ENCODE results near the gene CASP9.
"Not testable (repeated sequence)": the region's sequence is repeated elsewhere in the genome, so short reads cannot be mapped to it uniquely, and the experiment has no call there.

CASP9 gene

DNA sequence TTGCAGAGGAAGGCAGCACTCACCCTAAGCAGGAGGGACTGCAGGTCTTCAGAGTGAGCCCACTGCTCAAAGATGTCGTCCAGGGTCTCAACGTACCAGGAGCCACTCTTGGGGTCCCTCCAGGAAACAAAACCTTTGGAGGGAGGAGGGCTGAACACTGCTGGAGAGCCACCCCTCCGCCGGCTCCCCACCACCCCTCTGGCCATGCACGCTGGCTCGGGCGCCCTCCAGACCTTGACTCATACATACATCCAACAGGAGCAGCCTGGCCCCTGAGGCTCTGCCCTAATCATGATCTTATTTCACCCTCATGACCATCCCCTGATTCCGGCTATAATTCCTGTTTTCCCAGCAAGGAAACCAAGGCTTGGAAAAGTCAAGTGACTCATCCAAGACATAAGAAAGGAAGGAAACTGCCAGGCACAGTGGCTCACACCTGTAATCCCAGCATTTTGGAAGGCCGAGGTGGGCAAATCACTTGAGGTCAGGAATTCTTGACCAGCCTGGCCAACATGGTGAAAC is 30.1 kb downstream of the CASP9 start:
- no peak for DNase-seq

DNA sequence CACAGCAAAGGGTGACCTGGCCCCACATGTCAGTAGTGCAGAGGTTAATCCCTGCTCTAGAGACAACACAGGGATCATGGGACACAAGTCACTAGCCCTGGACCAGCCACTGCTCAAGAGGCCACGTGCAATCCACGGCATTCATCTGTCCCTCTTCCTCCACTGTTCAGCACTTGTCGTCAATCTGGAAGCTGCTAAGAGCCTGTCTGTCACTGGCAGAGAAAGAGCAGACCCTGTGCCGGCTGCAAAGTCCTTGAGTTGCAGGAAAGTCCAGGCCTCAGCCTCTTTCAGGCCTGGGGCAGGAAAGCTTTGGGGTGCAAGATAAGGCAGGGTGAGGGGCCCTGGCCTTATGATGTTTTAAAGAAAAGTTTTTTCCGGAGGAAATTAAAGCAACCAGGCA is 31.4 kb downstream of the CASP9 start:
- DNase-seq: no peak

DNA sequence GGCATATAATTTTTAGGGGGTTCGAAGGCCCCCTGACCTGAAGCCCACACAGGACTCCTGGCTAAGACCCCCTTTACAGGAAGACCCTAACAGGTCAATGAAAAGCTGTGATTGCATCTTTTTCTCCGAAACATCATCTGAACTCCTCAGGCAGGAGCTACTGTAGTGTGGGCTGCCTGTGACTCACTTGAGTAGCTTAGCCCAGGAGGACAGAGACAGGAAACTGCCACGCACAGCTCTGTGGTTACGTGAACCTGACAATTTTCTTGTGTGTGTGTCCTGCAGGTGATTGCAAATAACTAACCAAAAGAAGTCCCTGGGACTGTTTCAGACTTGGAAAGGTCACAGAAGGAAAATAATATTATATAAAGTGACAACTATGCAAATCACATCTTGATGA is 33.0 kb downstream of the CASP9 start:
- DNase-seq: not testable (repeated sequence)

DNA sequence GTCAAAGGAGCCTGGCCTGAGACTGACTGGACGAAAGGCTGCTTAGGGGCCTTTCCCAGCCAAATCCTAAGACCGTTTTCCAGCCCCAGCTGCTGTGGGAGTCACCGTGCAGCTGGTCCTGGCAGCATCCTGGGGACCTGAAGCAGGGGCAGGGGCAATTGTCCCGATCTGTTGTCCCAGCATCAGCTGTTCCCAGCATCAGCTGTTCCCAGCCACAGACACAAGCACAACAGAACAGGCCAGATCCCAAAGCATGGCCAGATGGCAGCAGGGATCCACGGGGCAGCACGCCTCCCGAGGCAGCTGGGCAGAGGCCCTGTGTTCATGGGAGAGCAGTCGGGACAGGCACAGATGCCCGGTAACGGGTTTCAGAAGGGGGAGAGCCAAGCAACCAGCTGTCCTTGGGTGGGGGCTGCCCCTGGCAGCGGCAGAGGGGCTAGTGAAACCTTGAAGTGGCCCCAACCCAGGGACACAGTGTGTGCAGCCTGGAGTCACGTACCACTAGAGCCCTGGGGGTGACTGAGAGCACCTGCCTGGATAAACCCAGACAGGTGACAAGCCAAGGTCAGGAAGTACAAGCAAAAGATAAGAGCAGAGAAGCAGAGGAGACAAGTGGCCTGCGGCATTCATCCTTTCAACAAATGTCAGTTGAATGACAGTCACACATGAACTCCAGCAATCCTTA is 34.8 kb downstream of the CASP9 start:
- peak; percentile 50 for DNase-seq

DNA sequence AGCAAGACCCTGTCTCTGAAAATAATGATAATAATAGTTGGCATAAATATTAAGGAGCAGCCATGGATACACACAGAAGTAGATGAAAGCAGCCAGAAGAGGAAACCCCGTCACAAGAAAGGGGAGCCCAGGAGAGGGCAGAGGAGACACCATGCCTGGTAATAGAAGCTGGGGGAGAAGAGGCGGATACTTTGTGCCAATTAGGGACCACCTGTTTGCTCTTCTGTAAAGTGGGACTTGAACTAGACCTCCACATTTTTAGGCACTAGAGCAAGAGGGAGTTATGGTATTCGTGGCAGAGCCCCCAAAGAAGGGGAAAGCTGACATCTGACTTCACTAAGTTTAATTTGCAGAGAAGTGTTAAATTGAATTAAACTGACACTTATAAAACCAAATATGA is 35.6 kb downstream of the CASP9 start:
- no peak for DNase-seq

DNA sequence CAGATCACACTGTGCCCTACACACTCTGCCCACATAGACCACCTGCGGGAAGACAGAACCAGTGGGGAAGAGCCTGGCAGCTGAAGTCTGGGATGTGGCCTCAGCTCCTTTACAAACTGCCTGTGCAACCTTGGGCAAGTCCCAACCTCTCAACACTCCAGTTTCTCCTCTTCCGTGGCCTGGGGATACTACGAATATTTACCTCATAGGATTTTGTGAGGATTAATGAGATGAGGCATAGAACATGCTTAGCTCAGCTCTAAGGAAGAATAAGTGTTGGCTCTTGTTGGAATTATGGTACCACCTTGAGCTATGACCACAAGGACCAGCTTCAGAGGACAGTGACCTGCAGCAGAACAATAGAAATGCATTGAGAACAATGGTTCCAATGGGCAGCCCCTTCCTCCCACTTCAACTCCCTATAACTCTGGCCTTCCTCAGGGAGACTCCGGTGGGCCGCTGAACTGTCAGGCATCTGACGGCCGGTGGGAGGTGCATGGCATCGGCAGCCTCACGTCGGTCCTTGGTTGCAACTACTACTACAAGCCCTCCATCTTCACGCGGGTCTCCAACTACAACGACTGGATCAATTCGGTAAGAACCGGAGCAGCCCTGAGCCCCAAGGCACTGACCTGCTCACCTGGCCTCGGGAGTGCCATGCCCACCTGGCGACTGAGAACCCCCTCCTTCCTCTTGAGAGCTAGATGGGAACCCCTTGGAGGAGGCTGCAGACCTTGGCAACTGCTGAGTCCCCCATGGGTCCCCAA is 37.0 kb downstream of the CASP9 start:
- not testable (repeated sequence) for DNase-seq

DNA sequence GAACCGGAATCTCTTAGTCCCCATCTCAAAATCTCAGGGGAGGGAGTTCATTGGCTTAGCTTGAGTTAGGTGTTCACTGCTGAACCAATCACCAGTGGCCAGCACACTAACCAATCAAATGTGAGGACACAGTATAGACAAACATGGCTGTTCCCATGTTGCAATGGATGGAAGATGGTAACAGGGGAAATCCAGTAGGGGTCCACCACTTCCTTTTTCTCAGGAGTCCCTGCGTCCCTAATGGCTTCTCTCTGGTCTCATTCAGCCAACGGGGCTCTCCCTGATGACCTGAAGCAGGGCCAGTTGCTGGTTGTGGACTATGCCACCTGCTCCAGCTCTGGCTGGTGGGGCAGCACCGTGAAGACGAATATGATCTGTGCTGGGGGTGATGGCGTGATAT is 38.4 kb downstream of the CASP9 start:
- no peak for DNase-seq

DNA sequence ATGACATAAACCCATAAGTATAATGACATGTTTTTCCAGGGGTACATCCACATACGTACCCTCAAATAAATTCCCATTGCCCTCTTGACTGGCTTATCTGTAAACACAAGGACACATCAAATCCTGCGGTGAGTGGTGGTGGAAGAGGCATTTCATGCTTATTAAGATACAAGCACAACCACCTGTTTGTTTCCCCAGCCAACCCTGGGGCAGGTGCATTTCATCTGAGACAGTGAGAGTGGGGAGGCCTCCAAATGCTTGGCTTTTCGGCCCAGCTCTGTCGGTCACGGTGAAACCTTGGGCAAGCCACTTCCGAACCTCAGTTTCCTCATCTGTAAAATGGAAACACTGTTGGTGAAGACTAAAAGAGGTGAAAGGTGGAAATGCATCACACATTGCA is 39.6 kb downstream of the CASP9 start:
- DNase-seq: not testable (repeated sequence)

DNA sequence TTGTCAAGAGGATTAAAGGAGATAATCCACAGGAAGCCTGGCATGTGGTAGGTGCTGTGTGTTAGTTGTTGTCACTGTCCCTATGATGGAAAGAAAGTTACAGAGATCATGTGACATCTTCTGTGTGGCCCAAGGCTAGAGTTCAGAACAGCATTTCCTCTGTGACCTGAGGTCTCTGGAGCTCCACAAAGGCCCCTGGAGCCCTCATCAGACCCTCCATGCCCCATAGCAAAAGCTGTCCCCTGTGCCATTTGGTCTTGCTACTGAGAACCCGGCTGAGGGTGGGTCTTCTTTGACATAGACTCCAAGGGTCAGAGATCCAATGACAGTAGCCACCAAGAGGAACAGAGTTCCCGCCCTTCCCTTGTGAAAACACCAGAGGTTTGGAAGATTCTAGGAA is 40.0 kb downstream of the CASP9 start:
- no peak for DNase-seq

DNA sequence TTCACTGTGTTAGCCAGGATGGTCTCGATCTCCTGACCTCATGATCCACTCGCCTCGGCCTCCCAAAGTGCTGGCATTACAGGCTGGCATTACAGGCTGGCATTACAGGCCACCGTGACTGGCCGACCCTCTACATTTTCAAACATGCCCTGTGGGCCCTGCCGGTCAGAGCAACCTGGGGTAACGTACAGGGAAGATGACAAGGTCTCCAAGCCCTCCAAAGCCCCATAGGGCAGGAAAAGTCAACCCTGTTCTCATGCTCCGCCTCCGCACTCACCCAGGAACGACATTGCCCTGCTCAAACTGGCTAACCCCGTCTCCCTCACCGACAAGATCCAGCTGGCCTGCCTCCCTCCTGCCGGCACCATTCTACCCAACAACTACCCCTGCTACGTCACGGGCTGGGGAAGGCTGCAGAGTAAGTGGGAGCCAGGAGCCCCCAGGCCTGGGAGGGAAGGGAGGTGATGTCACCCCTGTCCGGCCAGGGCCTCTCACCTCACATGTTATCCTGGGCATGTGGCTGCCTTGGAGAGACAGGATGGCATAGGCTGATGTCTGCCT is 41.0 kb downstream of the CASP9 start:
- DNase-seq: not testable (repeated sequence)

DNA sequence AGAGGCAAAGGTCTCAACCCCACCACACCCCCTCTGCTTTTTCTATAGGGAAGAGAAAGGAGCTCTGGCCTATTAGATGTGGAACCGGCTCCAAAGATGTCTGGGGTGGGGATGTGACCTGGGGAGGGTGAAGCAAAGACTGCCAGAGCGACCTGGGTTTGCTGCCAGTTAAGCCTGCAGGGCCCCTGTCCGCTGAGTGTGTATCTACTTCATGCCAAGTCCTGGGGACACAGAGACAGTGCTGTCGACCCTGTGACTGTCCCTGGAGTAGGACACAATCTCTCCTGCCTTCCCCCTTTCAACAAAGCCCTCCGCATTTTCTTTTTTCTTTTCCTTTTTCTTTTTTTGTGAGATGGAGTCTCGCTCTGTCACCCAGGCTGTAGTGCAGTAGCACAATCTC is 41.6 kb downstream of the CASP9 start:
- DNase-seq: not testable (repeated sequence)

DNA sequence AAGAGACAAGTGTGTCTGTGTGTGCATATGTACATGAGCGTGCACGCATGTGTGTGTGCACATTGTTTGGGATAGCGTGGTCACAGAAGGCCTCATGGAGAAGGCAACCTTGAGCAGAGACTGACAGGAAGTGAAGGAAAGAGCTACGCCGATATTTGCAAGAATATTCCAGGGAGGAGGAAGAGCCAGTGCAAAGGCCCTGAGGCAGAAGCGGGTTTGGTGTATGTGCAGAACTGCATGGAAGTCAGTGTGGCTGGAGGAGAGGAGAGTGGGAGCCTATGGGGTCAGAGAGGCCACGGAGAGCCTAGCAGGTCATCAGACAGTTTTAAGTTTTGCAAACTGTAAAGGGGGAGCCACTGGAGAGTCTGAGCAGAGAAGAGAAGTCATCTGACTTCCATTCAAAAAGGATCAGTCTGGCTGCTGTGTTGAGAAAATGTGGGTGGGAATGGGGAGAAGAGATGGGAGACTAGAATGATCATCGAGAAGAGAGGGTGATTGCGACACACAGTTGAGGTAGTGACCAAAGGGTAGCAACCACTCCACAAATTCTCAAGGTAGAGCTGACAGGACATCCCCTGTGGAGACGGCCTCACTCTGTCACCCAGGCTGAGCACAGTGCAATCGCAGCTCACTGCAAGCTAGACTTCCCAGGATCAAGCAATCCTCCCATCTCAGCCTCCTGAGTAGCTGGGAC is 44.2 kb downstream of the CASP9 start:
- DNase-seq: no peak

DNA sequence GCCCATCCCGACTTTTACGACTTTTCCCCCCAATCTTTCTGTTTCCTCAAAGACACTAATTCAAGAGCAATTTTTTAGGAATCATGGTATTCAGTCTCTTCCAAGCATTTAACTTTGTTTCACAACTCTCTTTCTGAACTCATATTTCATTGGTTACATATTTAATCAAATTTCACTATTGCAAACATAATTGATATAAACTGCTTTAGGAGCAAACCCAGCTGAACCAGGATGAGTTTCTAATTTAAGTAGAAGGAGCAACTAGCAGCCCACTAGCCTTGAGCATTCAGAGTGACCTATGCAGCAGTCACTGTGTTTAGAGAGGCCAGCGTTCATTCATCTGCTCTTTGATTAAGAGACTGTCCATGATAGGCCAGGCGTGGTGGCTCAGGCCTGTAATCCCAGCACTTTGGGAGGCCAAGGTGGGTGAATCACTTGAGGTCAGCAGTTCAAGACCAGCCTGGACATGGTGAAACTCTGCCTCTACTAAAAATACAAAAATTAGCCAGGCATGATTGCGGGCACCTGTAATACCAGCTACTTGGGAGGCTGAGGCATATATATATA is 46.3 kb downstream of the CASP9 start:
- DNase-seq: no peak

DNA sequence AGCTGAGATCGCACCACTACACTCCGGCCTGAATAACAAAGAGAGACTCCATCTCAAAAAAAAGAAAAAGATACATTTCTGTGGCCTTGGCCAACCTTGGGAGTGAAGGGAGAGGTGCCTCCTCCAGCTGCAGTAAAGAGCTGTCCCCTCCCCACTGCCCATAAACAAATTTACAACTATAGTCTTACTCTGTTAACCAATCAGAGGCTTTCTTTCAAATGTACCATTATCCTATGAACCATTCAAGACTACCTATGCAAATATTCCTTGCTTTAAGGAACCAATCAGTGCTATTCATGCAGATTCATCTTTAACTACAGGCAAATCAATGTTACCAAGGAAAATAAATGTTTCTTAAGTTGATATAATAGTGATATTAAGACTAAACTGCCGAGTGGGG is 47.1 kb downstream of the CASP9 start:
- no peak for DNase-seq

DNA sequence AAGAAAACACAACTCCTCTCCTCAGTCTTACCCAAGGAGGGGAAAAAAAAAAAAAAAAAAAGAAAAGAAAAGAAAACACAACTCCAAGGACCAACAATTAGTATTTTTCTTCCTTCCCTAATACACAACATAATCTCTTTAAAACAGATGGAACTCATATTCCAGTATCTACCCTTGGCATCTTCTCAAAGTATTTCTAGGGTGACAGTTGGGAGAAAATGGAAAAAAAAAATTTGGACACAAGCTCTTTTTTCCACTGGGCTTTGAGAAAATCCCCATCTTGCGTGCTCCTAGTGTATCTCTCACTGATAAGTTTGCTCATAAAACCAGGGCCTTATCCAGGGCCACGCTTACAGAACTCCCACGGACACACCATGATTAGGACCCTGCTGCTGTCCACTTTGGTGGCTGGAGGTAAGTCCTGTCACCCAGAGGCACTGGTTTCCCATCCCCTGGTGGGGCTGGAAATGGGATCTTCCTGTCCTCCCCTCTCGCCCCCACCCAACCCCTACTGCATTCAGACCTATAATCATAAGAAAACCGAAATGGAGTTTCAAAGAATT is 48.2 kb downstream of the CASP9 start, which contains the start of gene CELA2B:
CELA2B (plus strand) TSS at position 353 of the 563 bp plus-strand sequence; CDS start at position 375, 22 bp downstream.
- no peak for DNase-seq

DNA sequence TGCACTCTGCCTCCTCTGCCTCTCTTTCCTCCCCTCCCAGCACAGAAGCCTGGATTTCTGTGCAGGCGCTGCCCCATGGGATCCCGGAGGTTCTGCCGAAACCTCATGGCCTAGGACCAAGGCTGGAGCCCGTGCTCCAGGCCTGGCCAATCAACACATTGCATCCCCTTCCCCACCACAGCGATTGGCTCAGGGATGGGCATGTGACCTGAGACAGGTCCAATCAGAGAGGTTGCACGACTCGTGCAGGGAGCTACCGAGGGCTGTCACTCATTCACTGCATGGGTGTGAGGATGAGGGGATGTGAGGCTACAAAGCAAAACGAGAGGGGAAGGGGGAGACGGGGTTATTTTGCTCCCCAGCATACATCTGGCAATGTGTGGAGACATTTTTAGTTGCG is 51.4 kb downstream of the CASP9 start:
- no peak for DNase-seq

DNA sequence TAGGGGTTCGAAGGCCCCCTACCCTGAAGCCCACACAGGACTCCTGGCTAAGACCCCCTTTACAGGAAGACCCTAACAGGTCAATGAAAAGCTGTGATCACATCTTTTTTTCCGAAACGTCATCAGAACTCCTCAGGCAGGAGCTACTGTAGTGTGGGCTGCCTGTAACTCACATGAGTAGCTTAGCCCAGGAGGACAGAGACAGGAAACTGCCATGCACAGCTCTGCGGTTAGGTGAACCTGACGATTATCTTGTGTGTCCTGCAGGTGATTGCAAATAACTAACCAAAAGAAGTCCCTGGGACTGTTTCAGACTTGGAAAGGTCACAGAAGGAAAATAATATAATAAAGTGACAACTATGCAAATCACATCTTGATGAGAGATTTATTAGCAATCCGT is 52.3 kb downstream of the CASP9 start:
- not testable (repeated sequence) for DNase-seq

DNA sequence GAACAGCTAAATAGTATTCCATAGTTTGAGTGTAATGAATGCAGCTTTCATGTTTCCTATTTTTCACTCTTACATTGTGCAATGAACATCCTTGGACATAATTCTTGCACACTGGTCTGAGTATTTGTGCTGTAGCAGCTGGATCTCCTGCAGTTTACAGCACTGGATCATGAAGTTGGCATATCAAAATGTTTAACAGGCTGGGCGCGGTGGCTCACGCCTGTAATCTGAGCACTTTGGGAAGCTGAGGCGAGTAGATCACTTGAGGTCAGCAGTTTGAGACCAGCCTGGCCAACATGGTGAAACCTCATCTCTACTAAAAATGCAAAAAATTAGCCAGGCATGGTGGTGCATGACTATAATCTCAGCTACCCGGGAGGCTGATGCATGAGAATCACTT is 52.9 kb downstream of the CASP9 start:
- DNase-seq: not testable (repeated sequence)

DNA sequence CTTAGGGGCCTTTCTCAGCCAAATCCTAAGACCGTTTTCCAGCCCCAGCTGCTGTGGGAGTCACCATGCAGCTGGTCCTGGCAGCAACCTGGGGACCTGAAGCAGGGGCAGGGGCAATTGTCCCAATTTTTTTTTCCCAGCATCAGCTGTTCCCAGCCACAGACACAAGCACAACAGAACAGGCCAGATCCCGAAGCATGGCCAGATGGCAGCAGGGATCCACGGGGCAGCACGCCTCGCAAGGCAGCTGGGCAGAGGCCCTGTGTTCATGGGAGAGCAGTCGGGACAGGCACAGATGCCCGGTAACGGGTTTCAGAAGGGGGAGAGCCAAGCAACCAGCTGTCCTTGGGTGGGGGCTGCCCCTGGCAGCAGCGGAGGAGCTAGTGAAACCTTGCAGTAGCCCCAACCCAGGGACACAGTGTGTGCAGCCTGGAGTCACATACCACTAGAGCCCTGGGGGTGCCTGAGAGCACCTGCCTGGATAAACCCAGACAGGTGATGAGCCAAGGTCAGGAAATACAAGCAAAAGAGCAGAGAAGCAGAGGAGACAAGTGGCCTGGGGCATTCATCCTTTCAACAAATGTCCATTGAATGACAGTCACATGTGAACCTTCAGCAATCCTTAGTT is 54.1 kb downstream of the CASP9 start:
- DNase-seq: peak; percentile 73

DNA sequence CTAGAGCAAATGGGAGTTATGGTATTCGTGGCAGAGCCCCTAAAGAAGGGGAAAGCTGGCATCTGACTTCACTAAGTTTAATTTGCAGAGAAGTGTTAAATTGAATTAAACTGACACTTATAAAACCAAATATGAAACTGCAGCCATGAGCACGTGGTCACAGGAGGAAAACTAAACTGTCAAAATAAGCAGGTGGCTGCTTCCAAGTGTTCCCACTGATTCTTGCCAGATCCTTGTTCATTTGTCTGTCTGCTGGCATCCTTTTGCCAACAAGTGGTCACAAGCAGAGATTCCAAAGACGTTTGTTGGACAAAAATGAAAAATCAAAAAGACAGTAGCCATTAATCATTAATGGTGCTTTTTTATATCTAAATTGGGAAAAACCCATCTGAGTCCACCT is 54.7 kb downstream of the CASP9 start:
- DNase-seq: no peak

DNA sequence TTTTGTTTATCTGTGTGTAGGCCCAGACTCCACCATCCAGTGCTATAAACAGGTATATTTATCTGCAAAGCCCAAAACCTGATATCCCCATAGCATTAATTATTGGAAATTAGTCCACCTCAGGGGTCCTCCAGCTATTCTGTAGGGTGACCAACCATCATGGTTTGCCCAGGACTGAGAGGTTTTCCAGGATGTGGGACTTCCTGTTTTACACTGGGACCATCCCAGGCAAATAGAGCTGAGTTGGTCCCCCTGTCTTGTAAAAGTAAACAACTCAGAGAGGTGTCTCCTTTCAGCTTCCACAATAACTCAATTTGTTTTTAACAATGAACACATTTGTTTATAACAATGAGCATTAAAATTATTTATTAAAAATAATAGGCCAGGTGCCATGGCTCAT is 55.9 kb downstream of the CASP9 start:
- no peak for DNase-seq

Measured in DMS 273 treated with DMSO at 0.1 percent for 48 hours (cell line).